HG03460 (cell line): ENCODE measurements around the gene ZFYVE28.

ENCODE experiments used
- ATAC-seq: cut with Tn5 transposase; IDR thresholded peaks from one replicate; pipeline ENCODE4 v1.9.1; 2021; ENCODE audit not compliant: unreplicated experiment

The ZFYVE28 gene

DNA sequence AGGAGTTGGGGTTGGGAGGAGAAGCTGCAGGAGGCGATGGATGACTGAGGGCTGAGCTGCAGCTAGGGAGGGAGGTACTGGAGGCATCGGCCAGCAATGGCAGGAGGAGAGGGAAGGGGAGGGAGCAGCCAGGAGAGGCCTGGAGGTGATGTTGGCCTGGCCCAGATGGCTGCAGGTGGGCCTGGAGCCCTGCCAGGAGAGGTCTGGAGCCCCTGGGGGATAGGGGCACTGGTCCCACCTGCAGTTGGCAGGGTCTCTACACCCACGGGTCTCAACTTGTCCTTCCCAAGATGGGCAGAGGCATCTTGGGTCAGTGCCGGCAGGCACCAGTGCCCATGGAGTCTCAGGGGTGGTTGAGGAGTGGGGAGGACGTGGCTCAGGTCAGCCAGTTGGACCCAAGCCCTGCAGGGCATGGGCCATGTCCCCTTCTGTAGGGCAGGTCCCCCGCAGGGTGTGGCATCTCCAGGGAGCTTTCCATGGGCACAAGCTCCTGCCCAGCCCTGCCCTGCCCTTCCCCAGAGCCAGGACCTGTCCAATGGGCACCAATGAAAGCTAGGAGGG, 153.9 kb downstream of the ZFYVE28 start:
- ATAC-seq = no peak

DNA sequence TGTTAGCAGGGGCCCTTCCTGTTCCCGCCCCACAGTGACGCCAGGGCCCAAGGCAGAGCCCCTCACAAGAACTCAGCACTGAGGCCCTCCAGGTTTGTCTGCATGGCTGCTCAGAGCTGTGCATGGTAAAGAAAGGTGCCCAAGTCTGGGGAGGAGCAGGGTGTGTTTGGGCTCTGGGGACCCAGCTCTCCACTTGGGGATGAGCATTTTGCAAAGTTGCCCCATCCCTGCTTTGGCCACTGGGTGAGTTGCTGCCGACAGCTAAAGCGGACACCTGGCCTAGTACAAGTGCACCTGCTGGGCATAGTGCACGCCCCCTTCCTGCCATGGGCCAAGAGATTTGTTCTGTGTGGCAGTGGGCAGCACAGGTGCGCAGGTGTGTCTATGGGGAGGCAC, 154.5 kb downstream of the ZFYVE28 start:
- ATAC-seq = no peak

- ATAC-seq = no peak
Measured at GRCh38 chr4:2262944-2263250, 155.5 kb downstream of the ZFYVE28 start.

DNA sequence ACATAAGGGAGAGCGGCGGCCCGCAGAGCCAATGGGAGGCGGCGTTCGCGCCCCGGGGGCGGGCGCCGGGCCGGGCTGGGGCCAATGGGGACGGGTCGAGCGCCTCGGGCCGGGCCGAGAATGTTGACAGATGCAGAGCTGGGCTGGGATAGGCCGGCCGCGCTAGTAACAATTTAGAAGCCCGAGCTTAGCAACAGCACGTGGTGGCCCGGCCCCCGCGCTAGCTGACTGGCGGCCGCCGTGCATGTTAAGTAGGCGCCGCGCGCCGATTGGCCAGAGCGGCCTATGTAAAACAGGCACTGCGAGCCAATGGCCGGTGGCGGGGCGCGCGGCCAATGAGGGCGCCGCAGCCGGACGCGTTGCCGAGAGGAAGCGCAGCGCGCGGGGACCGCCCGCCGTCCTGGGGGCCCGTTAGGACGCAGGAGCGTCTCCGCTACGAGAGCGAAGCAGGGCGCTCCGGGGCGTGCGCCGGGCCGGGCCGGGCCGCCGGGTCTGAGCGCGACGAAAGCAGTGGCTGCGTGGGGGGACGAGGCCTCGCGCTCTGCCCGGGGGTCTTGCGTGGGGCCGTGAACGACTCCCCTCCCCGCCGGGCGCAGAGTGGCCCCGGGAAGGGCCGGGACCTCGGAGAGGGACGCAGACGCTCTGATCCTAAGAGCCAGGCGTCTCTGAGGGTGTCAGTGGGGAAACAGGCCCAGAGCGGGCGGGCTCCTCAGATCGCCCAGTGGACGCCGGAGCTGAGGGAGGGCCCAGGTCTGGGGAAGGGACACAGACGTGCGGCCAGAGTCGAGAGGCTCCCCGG, 156.1 kb downstream of the ZFYVE28 start:
- ATAC-seq = peak; percentile 87

GRCh38 chr4:2261853-2262144, 156.6 kb downstream of the ZFYVE28 start, which contains the start of gene MXD4:
MXD4 (minus strand) TSS chr4:2262109; CDS start chr4:2261980, 129 bp downstream.
- ATAC-seq = no peak

DNA sequence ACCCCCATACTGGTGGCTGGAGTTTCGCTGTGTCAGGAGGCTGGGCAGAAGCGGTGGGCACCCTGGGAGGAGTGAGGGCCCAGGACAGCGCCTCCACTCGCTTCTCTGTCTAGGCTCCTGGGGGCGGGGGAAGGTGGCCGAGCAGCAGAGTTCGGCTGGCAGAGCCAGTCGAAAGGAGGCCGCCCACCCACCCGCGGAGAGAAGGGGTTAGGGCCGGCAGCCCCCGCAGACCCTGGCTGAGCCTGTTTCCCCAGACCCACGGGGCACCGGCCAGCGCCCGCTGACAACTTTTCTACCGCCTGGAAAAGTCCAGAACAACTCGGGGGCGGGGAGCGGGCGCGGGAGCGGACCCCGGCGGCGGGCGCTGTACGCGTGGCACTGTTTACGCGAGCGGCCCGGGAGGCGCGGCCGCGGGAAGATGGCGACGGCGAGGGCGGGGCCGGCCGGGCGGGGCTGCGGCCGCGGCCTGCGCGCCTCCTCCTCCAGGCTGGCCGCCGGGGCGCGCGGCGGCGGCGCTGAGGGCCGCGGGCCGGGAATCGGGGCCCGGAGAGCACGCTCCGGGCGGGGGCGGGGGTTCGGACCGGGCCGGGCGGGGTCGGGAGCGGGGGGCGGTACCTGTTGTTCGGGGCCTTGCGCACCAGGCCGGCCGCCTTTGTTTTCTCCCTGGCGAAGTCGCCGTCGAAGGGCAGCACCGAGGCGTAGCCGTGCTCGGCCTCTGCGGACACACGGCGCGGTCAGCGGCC, 157.2 kb downstream of the ZFYVE28 start:
- ATAC-seq = no peak

DNA sequence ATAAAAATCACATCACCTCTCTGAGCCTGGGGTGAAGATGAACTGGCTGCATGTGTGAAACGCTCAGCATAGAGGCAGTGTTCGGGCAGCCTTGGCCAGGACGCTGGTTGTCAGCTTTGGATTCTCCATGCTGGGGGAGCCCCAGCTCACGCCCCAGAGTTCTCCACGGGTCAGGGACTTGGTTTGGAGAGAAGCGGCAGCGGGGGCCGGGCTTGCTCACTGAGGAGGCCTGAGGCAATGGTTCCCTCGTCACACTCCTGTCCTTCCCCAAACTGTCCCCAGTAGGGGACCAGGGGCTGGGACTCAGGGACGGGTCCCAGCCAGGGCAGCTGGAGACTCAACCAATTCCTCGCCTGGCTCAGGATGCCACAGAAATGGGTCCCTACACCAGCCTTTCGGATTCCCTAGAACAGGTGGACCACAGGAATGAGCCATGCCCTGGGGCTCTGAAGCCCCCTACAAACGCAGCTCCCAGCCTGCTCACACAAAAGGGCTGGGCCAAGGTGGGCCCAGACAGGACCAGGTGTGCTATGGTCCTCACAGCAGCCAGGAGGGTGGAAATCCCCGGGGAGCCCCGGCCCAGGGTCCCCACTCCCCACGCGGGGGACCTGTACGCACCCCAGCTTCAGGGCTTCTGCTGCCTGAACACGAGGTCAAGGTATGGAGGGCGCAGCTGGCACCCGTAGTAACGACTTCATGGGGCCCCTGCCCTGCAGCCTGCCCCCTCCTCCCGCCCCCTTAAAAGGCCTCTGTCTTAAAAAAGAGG, 157.9 kb downstream of the ZFYVE28 start:
- no peak for ATAC-seq

GRCh38 chr4:2259541-2260343, 158.7 kb downstream of the ZFYVE28 start:
- no peak for ATAC-seq

GRCh38 chr4:2259036-2259540, 159.4 kb downstream of the ZFYVE28 start:
- ATAC-seq = no peak

- ATAC-seq = no peak
Measured at GRCh38 chr4:2258091-2259035, 160.1 kb downstream of the ZFYVE28 start.

GRCh38 chr4:2257361-2258081, 160.9 kb downstream of the ZFYVE28 start:
- no peak for ATAC-seq

DNA sequence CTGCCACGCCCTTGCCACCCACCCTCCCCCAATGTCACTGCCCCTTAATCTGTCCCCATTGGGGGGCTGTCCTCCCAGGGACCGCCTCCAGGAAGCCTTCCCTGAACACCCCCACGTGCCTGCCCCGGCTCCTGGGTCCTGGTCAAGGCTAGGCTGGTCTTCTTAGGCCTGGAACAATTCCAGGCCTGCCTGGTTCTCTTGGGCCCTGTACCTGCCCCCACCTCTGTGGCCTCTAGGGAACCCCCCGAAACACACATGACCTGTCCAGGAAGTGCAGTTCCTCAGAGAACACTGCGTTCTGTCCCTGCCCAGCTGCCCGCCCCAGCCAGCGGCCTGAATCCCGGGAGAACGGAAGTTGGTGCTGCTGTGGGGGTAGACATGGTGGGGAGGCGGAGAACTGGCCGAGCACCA, 161.7 kb downstream of the ZFYVE28 start:
- no peak for ATAC-seq

GRCh38 chr4:2256156-2256731, 162.2 kb downstream of the ZFYVE28 start:
- no peak for ATAC-seq

DNA sequence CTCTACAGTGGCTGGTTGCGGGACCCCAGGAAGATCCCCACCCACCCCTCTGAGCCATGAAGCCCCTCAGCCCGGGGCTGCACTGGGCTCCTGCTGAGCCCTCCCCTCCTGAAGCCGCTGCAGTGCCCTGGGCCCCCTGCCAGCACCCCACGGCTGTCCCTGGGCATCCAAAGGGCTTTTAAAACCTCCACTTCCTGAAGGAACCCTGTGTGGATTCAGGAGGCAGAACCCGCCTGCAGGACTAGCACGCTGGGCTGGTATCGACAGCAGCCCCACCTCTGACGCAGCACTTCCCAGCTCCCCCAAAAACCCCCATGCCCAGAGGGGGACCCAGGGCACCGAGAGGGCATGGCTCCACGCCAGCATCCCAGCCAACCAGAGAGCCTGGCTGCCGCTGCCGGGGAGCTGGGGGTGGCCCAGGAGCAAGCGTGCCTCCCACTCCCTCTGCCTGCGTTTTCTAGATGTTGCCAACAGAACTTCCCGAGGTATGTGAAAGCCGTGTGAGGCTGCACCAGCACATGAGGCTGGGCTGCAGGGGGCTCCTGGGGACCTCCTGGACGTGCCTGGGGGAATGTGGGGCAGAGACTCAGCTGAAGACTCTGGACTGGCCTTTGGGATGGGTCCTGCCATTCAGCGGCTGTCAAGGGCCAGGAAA, 162.8 kb downstream of the ZFYVE28 start:
- no peak for ATAC-seq

DNA sequence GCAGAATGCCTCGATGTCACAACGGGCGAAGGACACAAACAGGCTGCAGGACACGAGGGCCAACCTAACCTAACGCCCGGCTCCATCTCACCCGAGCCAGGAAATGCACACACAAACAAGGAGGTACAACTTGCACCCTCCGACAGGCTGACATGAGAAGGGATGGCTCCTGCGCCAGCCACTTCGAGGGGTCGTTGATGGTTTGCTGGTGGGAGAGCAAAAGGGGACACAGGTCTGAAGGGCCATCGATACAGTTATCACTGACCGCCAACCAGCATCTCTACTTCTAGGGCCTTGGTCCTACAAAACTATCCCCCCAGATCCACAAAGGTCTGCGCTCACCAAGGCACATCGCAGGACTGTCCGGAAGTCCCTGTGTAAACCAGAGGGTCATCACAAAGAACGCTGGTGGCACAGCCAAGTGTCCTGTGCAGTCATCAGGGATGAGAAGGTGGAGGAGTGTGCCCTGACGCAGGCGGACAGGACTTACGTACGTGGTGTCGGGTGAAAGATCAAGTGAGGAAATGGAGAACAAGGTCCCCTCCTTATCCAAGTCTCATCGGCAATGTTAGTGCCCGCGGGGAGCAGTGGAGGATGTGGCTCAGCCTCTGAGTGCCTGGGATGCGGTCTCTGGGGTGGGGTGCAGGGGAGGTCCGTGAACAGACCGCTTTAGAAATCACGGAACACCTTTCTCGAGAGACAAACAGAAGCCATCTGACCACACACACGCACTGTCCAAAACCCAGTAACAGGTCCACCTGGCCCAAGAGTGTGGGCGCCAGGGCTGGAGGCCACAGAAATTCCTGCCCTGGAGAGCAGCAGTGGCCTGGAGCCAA, 163.6 kb downstream of the ZFYVE28 start:
- no peak for ATAC-seq

GRCh38 chr4:2253160-2254084, 165.0 kb downstream of the ZFYVE28 start:
- no peak for ATAC-seq
